ENCODE measurements around the gene TNNC1.

DNA sequence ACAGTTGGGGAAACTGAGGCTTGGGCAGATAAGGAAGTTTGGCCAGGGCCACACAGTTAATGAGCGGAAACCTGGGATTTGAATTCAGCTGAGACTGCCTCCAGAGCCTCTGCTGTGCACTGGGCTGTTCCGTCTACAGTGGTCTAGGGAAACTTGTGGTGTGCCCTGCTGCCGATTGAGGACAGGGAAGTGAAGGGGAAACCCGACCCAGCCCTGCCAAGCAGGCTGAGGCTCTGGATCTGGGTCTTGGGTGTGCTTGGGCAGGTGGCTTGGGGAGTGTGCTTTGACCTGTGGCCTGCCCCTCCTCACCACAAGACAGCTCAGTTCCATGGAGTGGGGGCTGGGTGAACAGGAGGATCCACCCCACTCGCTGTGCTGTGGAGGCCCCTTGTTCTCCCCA is 19.2 kb upstream of the TNNC1 start:
- TF ChIP-seq, protein P1, sequence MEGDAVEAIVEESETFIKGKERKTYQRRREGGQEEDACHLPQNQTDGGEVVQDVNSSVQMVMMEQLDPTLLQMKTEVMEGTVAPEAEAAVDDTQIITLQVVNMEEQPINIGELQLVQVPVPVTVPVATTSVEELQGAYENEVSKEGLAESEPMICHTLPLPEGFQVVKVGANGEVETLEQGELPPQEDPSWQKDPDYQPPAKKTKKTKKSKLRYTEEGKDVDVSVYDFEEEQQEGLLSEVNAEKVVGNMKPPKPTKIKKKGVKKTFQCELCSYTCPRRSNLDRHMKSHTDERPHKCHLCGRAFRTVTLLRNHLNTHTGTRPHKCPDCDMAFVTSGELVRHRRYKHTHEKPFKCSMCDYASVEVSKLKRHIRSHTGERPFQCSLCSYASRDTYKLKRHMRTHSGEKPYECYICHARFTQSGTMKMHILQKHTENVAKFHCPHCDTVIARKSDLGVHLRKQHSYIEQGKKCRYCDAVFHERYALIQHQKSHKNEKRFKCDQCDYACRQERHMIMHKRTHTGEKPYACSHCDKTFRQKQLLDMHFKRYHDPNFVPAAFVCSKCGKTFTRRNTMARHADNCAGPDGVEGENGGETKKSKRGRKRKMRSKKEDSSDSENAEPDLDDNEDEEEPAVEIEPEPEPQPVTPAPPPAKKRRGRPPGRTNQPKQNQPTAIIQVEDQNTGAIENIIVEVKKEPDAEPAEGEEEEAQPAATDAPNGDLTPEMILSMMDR (conservative IDR thresholded peaks at IDR 0.05), result no peak
- TF ChIP-seq EZH2 (IDR thresholded peaks at IDR 0.05; ENCODE audit: low read depth), result no peak

Data from PC-9 (cell line).